ENCODE measurements around the gene GABRR2.

The GABRR2 gene

DNA sequence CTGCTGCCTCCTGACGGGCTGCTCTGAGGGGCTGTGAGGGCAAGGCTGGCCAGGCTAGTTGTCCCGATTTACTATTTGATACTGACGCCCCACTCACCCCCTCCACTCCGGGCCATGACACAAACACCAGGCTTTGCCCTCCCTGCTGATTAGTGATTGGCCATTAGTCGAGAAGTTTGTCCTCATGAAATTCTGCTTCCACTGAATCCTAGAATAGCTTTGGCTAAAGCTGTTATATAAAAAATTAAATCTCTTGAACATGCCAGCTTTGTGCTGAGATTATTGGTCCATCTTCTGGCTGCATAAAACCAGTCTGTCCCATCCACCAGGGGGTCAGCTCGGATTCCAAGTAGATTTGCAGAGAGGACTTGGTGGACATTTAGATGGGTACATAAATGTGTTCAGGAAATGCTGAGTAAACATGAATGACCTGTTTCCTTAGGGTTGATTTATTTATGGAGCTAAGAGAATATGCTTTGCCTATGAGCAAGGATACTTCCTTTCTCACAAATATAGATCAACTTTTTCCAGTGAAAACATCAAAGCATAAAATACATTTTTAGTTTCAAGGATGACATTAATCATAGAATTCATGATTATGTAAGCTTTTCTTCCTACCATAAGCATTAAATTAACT lies at the start of gene GABRR2:
TSS of gene GABRR2 (minus strand) at position 51 of the 637 bp plus-strand sequence. CDS start 134 bp downstream, outside the sequence.
- no peak for DNase-seq (ENCODE audit: low read depth in 2 of 2)

DNA sequence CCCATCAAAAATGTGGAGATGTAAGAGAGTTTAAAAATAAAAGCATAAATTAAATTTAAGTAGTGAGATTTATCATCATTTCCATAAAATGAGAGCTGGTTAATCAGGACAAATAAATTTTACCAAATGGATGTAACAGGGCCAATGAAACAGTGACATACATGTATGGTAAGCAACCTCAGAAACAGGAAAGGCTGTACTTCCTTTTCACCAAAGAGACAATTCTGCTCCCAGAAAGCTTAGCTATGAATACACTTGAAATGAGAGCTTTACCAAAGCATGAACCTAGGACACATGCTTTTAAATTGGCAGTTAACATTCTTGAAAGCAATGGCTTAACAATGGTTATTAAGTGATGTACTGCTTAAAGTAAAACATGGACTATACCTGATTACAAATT lies 49.5 kb upstream of the GABRR2 start:
- no peak for DNase-seq (ENCODE audit: low read depth in 2 of 2)

DNA sequence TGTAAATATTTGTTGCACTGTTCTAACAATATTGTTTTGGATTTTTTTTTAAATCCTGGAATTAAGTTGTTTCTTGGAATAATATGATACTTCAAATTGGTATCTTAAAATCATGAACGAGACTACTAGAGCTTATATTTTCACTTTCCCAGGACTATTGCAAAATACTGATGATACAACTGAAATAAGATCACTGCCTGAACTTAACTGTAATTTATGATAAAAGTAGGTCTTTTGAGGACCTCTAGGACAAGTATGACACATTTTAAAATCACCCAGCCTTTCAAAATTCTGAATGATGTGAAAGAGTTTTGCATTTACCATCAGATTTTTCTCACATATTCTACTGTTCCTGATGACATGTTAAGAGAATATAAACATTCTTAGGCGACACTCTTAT lies 46.1 kb upstream of the GABRR2 start:
- DNase-seq (ENCODE audit: low read depth in 2 of 2), result no peak

DNA sequence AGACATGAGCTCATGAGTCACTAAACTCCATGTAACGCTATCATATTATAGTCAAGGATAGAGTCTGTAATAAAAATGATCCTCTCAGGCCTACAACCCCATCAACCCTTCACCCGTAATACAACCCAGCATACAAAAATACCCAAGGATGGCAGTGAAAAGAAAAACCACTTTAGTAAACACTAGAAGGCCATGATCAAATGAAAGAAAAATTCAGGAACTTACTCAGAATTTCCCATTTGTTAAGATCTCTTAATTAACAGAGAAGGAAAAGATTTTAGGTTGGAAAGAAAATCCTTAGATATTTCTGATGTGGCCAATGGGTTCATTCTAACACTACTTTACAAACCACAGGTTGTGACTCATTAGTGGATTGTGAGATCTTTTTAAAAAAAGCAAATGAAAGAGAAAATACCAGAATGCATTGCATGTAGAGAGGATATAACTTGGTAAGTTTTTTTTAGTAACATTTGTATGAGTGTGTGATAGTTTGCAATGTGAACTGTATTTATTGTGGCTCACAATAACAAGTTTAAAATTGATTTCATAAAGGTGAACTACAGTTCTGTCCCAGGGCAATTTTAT lies 45.4 kb upstream of the GABRR2 start:
- DNase-seq (ENCODE audit: low read depth in 2 of 2), result no peak

- no peak for DNase-seq (ENCODE audit: low read depth in 2 of 2)
Measured at GRCh38 chr6:89359561-89359960, 44.5 kb upstream of the GABRR2 start.

- no peak for DNase-seq (ENCODE audit: low read depth in 2 of 2)
Measured at GRCh38 chr6:89357390-89357789, 42.3 kb upstream of the GABRR2 start.

DNA sequence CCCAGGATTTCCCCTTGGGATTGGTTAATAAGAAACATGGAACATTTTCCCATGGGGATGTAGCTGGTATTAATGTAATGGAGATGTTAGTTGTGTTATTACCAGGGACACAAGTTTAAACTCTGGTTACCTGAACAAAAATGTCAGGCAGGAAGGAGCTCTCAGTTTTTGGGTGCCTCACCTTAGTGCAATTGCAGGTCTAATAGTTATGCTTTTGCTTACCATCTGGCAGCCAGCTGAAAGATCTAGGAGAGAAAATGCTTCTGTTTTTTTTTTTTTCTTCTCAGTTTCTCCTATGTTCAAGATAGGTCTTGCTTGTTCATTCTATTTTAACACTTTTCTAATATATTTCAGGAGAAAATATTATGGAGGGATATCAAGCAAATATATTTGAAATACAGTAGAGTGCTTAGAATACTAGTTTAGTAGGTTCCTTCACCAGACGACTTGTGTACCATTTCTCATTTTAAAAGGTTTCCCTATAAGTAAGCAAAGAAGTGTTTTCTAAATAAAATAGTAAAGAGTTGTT lies 41.6 kb upstream of the GABRR2 start:
- DNase-seq (ENCODE audit: low read depth in 2 of 2), result no peak

DNA sequence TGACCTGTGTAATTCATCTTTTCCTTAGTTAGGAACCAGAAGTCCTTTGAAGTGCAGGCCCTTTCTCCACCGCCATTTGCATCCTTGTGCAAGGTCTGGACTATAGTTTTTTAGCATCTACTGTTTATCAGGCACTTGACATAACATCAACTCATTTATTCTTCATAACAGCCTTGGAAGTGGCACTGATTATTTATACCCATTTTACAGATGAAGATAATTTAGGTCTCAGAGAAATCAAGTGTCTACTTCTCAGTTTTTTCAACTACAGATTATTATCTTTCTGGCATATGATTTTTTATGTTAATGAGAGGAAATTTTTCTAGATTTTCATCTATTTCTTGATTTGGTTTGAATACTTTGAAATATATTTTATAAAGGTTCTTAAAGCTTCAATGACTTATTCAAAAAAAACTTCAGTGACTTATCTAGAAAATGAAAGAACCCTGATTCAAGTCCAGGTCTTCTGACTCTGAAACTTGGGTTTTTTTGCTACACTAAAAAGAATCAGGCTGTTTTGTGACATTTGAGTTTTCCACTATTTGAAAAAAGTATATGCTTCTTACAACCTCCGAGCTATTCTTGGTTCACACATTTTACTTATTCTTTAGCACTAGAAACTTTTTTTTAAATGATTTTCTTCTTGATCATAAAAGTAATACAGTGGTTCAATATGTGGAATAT lies 40.6 kb upstream of the GABRR2 start:
- no peak for DNase-seq (ENCODE audit: low read depth in 2 of 2)

DNA sequence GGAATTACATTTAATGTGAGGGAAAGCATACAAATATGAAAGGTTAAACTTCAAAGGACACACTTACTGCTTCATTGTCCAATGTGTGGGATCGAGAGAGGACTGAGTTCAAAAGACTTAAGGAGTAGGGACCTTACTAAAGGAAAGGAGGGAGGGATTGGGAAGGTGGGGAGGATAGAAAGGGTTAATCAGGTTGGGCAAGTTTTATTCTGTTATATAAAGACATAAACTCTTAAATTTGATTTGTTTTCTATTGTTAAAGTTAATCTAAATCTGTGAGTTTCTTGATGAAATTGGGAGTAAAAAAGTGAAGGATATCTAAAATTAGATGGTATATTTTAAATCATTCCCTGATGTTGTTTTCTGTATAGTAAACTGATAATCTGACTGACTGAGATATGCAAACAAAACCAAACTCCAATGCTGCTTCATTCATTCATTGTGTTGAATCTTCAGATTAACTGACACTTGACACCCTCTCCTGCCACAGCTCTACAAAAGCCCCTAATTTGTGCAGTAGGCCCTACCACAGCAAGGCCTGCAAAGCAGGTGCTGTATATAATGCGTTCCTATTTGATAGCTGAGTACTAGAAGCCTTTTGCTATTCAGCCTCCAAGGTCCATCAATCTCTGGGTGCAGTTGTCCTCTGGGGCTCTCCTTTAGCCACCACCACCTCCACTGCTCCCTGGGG lies 38.7 kb upstream of the GABRR2 start:
- DNase-seq (ENCODE audit: low read depth in 2 of 2), result no peak

DNA sequence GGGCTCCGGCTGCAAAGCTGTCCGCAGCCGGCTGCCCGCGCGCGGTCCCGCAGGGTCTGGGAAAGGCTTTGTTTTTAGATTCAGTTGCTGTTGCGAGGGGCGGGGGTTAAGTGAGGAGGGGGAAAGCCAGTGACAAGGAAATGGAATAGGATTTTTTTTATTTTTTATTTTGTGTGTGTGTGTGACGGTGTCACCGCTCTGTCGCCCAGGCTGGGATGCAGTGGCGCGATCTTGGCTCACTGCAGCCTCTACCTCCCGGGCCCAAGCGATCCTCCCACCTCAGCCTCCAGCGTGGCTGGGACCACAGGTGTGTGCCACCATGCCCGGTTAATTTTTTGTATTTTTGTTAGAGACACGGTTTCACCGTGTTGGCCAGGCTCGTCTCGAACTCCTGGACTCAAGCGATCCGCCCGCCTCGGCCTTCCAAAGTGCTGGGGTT lies 38.0 kb upstream of the GABRR2 start:
- DNase-seq (ENCODE audit: low read depth in 2 of 2), result peak in 1 of 2 donors; percentile 13

DNA sequence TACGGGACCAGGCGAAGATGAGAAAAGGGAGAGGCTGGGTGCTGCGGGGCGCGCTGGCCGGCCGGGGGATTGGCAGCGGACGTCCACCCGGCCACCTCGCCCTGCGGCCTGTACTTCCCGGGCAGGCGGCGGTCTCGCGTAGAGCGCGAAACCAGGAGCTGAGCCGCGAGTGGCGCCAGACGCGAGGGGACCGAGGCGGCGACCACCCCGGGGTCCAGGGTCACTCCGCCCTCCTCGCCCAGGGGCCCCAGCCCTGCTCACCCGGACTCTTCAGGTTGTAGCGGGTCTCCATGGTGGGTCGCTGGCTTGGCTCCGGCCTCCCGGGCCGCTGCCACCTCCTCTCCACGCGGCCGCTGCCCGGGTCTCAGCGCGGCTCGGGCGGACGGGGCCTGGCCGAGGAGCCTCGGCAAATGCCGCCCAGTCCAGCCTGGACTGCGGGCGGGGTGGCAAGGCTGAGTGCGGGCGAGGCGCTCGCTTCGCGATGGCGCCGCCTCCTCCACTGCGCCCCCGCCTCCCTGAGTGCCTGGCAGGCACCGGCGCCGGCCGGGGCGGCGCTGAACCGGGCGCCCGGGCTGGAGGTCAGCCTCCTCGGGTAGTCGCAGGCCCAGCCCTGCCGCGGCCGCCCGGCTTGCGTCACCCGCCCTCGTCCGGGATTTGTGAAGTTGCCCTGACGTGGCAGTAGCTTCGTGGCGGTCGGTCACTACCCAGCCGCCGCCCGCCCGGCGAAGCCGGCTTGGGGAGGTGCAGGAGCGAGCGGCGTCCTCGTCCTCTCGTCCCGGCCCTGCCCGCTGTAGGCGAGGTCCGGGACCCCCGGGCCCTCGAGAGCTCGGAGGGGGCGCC lies 37.4 kb upstream of the GABRR2 start, which contains the start of gene UBE2J1:
TSS of gene UBE2J1 (minus strand) at position 445 of the 840 bp plus-strand sequence. CDS start at position 292, 153 bp downstream.
- peak; percentile 58 to 72 for DNase-seq (ENCODE audit: low read depth in 2 of 2)

GRCh38 chr6:89351671-89352277 lies 36.7 kb upstream of the GABRR2 start:
- DNase-seq (ENCODE audit: low read depth in 2 of 2), result no peak

DNA sequence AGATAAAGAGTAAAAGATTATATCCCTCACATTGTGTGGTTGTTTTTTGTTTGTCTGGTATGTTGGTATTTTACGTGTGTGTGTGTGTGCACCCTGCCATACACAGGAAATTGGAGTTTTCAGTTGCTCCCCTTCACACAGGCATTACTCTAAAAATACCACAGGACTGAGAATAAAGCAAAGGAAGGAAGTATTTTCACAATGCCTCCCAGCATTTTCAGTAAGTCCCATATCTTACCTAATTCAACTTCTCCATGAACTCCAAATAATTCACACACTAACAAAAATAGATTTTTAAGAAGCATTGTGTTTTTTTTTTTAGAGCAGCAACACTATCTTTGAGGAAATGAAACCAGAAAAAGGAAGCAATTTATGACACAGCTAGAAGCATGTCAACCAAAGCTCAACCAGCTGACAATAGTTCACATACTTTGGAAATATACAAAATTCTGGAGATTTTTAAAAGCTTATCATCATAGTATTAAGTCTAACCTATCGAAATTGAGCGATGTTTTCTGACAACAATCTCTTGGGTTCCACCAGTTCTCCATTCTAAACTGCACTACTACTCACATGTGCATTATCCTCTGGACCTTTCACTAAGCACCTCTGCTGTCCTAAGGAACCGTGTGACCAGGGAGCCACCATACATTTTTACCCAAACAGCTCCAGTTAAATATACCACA lies 35.3 kb upstream of the GABRR2 start:
- DNase-seq (ENCODE audit: low read depth in 2 of 2), result no peak

DNA sequence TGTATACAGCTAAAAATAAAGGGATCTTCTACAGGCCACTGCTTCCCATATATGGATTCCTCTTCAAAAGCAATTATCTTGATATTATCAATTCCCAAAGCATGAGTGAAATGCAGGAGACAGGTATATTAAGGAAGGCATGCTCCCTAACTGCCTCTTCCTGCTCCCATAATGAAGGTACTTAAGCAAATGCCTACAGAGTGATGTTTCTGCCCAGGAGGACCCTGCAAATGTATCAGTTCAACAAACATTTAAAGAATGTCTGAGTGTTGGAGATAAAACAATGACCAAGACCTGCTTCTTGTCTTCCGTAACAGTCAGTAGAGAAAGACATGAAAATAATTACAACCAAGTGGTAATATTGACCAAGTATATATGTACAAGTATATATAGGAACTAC lies 33.3 kb upstream of the GABRR2 start:
- DNase-seq (ENCODE audit: low read depth in 2 of 2), result no peak

GRCh38 chr6:89347825-89348224 lies 32.7 kb upstream of the GABRR2 start:
- DNase-seq (ENCODE audit: low read depth in 2 of 2), result no peak

- DNase-seq (ENCODE audit: low read depth in 2 of 2), result no peak
Measured at GRCh38 chr6:89346433-89346832, 31.3 kb upstream of the GABRR2 start.

- no peak for DNase-seq (ENCODE audit: low read depth in 2 of 2)
Measured at GRCh38 chr6:89339565-89339964, 24.5 kb upstream of the GABRR2 start.

- DNase-seq (ENCODE audit: low read depth in 2 of 2), result no peak
Measured at GRCh38 chr6:89335164-89335563, 20.1 kb upstream of the GABRR2 start.

DNA sequence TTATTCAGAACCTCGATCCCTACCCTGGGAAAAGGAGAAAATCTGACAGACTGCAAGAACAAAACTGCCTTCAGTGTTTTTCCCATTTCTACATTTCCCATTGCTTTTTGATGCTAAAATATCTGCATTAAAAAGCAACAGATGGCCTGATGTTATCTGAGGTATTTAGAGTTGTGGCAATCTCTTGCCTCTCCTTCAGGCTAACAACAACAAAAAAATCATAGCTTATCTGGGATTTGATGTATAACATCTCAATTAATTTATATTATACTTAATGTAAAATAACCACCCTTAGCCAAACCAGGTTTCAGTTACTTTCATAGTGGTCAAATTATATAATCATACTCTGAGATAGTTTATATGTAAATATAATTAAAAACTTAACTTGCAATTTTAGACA lies 15.8 kb upstream of the GABRR2 start:
- no peak for DNase-seq (ENCODE audit: low read depth in 2 of 2)

- DNase-seq (ENCODE audit: low read depth in 2 of 2), result no peak
Measured at GRCh38 chr6:89328976-89329375, 13.9 kb upstream of the GABRR2 start.
